RPMI8226 (cell line): ENCODE measurements around the gene ARHGAP15.

Experiments used
- DNase-seq: peaks from one replicate; pipeline ENCODE4 v3.0.0-alpha.2; 2015

Gene ARHGAP15

DNA sequence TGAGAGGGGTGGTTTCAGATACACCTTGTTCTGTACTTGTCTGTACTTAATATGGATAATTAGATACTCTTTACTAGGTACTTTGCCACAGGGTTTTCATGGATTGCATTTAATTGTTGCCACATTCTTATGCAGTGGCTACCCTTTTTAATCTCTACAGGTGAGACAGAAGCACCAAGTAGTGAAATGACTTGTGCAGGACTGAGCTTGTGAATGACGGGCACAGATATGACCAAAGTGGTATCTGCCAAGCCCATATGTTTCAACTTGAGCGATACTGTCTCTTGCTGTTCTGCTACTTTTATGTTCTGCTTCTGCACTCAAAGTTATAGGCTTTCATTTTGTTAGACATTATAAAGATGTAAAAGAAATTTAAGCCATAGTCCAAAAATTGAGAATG is 288.2 kb downstream of the ARHGAP15 start:
- DNase-seq: no peak

DNA sequence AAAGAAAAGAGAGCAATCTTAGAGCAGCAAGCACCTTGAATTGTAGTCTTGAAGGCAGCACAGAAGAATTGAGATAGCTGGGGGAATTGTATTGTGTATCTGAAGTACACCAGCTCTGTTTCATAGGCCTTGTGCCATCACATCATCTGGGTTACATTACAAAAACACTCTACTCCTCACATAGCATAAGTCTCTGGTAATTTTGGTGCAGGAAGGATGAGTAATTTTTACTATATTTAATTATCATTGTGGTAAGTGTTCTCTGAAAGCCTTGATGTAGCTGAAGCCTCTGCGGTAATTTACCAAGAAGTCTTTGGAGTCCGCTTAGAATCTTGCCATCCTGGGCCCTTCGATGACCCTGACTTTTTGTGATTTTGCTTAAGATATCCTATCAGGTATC is 291.1 kb downstream of the ARHGAP15 start:
- DNase-seq: no peak

DNA sequence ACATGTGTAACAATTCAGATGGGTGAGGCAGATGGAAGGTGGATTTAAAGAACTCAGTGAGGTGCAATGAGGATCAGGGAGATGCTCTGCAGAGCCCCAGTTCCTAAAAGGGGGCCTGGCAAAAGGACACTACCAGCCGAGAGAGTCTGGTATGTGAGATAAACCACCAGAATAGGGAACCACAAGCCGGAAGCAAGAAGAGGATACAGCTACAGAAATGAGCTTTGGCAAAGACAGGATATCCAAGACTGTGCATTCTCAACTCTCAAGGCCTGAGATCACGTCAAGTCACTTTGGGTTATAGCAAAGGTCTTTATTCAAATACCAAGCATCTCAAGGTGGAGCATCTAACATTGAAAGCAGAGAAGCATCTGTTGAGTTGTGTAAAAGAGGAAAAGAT is 293.5 kb downstream of the ARHGAP15 start:
- DNase-seq: no peak

DNA sequence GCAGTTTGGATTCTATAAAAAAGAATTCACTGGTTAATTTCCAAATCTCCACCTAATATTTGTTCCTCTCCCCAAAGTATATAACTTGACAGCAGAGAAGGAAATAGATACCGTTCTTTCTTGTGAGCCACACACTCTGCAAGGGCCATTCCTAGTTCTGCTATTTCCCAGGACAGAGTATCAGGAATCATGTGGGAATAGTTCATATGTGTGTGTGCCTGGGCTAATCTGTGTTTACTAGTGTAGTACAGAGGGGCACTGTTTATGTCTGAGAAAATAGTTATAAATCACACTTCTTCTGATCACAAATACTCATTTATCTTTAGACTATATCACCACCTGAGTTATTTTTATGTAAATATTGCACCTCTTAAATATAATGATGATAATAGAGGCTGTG is 296.7 kb downstream of the ARHGAP15 start:
- no peak for DNase-seq

DNA sequence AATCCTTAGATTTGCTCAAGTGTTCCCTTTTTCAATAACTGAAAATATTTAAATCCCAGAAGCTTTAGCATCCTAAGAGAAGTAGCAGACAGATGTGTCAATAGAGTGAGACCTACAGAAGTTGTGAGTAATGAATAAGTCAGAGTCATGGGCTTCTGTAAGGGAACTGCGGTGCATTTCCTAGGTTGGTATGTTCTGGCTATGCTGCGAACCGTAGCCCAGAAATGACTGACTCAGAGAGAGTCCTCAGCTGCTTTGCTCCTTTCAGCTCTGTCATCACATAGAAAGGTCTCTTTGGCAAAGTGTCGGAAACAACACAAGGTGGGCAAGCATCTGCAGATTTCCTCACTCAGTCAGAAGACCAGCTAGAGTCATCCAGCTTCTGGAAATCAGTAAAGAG is 297.1 kb downstream of the ARHGAP15 start:
- DNase-seq: no peak

DNA sequence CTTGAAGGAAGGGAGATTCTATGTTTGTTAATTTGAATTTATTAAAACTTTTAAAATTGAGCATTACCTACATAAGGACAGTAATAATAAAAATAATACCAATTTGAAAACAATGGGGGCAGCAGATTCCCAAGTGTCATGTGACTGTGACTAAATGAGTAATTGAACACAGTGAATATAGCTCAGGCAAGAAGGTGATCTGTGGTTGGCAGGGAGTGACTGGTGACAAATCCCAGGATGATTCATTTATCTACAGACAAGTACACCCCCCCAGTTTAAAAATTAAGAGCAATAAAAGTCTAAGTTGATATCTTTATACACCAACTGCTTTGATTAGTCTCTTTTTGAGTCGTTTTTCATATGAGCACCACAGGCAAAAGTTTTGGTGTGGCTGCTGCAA is 299.5 kb downstream of the ARHGAP15 start:
- no peak for DNase-seq

DNA sequence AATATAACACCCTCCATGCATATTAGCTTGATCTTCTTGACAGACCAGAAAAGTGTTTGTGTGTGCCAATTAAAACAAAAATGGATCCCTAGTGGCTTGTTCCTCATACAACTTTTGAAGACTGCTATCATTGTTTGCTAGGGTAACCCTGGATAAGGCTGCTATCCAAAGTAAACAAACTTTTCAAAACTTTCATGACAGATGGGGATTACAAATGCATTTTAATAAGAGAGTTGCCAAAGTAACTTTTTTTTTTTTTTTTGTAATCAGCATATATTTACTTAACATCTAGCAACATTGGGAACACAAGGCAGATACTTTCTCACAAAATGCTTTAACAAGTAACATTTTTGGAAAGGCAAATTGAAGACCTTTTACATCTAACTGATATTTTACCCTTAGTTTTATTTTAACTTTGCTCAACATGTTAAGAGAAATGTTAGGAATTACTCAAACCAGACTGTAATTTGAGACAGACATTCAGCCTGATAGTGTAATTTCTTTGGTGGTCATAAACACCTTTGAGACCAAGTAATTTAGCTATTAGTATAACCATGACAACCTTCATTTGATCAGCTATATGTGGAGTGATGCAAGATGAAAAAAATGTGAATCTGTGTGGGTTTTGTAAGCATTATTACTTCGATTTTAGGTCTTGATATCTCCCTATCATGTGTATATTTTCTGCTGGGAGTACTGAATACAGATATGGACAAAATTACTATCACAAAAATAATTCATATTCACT is 300.9 kb downstream of the ARHGAP15 start:
- no peak for DNase-seq

DNA sequence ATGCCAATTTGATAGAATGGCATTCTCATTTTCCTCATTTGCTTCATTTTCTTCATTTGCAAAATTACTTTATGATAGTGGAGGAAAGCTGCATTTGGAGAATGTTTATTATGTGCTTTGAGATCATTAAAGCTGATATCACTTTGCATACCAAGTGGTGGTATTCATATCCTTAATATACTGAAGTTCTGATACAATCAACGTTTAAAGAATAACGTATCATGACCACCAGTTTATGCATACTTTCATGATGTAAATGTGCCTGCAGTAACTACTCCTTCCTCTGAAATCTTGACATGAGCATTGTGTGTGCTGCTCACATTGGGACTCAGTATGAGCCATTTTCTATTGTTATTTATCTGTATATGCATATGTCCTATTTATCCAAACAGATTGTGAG is 302.1 kb downstream of the ARHGAP15 start:
- DNase-seq: no peak

DNA sequence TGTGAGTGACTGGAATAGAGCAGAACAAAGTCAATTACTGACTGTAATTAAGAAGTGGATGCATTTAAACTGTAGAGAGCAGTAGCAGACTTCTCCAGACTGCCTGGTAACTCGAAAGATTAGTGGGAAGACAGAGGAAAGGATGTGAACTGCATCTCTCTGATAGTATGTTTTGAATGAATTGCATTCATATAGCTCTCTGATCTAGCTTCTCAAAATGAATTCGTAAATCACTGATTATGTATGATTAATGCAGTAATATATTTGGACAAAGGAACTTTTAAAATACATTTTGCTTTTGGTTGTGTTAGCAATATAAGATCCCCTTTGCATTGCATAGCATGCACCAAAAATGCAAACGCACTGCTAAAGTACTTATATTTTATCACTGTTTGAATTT is 304.0 kb downstream of the ARHGAP15 start:
- no peak for DNase-seq

DNA sequence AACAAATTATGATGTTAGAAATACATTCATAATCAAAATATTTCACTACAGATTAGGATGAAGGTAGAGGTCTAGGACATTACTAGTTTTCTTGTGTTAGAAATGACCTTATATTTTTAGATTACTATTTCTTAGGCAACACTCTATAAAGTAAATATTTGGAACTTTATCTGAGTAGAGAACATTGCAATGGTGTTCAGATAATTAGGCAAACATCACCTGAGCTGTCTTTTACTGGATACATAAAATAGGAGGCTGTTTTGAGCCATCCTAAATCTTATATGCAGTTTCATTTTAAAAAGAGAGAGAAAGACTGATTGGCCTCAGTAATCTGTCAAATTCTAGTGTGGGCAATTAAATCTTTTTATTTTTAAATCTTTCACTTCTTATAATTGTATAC is 304.6 kb downstream of the ARHGAP15 start:
- no peak for DNase-seq

DNA sequence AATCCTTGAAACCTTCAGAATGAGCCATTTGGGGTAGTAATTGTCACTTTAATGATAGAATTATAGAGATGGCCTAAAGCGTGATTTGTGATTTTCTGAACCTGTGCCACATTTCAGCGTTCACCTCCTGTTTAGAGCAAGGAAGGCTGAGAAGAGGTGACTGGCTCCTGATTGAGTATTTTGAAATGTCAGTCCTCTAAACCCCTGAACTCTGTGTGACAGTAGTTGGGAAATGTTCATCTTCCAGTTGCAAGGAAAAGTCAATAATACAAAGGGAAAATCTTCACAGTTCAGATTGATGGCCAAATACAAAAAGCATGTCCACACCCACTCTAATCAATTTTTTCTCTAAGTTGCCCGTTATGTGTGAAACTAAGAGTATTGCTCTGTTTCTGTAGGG is 305.2 kb downstream of the ARHGAP15 start:
- no peak for DNase-seq

DNA sequence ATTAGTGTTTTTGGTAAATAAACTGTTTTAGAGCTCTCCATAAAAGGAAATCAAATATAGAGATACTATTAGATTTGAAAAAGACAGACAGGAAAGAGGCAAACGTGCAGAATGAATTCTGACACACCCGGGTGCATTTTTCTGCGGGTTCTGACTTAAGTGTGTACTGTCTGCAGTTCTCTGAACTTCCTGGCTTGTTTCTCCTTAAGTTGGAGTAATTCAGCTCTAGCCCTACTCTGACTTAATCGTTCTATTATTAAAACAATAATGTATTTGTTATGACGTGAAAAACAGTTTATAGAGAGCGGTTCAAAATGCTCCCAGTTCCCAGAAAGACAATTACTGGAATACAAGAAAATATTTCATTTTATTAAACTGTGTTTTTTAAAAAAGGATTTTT is 305.9 kb downstream of the ARHGAP15 start:
- no peak for DNase-seq

DNA sequence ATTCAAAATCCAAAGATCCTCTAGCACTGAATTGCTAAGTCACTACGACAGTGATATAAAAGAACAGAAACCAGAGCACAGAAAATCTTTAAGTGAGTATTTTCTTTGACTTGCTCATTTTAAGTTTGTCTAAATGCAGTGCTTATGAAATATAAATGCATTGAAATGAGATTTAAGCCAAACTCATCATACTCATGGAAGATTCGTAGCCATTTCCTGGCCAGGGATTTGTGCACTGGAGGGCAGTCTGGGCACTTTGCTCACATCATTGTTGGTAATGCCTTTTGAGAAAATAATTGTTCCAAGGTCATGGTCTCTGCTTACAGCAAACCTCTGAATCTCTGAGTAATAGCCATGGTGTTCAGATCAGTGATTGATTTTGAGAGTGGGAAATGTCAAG is 307.7 kb downstream of the ARHGAP15 start:
- no peak for DNase-seq

DNA sequence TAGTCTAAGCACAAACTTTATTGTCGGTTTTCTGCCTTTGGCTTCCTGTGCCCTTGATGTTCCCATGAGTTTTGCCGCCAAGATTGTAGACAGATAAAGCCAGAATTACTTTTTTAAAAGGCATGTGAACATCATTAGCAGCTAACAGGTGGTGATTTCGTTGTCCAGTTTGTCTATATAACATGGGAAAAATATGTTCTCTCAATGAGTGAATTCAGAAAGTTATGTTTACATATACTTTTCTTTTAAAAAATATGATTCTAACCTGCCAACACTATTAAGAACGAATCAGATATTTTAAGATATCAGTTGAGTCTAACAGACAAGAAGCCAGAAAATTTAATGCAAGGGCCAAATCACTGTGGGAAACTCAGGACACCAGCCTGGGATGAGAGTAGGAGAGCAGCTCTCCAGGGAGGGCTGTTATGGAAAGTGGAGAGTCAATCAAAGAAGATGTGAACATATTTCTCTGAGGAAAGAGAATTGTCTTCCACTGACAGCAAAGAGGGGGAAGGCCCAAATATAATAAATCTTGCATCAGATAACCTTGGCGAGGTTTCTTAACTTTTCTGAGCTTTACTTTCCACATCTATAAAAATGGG is 311.3 kb downstream of the ARHGAP15 start:
- no peak for DNase-seq

DNA sequence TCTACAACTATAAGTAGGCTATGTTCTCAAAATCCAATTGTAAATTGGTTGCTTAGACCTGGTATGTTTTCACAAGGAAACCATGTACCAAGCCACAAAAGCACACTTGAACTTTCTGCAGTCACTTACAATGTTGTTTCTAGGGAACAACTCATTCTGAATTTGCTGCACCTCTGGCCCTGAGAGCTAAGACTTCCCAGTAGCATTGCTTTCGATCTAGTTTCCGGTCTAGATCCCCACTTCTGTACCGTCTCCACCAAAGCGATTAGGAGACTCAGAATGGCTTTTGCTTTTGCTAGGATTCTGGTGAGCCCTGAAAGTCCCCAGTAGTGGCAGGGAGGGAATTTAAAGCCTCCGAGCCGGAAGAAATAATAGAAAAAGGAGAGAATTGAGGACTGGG is 313.0 kb downstream of the ARHGAP15 start:
- DNase-seq: no peak

DNA sequence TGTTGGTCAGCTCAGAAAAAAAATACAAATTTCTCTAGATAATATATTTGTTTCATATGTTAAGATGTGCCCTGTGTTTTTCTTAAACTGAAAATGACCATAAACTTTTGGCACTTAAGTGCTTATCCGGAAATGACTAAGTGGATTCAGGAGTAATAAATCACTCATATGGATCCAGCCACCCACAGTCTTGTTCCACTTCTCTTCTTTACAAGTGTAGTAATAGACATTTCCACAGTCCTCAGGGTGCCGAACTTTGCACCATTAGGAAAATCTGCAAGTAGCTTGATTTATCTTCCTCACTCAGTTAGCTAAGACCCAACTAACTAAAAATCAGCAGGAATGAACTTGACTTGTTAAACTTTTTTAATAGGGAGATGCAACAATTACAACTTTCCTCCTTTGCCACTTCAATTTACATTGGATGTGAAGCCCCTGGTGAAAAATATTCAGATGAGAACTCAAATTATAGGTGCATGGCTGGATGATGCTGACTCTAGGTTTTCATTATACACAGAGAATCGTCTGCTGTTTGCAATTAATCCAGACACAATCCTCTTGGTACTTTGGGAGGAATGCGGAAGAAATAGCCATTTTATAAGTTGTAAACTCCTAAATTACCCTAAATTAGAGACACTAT is 322.5 kb downstream of the ARHGAP15 start:
- DNase-seq: no peak

DNA sequence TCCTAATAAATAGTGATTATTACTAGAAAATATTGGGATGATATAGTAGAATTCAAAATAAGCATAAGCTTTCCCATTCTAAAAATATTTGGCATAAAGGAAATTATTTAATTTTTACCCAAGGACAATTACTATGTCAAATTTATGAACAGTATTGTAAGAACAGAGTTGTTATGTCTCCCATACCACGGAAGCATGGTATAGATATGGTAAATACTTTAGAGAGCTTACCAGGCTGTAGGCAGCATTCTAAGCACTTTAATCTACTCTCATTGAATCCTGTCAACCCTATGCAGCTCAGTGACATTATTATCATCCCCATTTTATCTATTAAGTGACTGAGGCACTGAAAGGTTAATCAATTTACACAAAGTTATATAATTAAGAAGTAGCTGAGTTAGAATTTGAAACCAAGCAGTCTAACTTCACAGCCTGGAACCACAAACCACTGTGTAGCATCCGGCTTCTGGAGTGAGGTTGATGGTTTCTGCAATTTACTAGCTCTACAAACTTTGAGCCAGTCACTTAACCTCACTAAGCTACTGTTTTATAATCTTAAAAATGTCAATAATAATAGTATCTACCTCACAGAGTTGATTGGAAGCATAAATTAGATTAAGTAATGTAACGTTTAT is 323.7 kb downstream of the ARHGAP15 start:
- DNase-seq: no peak

DNA sequence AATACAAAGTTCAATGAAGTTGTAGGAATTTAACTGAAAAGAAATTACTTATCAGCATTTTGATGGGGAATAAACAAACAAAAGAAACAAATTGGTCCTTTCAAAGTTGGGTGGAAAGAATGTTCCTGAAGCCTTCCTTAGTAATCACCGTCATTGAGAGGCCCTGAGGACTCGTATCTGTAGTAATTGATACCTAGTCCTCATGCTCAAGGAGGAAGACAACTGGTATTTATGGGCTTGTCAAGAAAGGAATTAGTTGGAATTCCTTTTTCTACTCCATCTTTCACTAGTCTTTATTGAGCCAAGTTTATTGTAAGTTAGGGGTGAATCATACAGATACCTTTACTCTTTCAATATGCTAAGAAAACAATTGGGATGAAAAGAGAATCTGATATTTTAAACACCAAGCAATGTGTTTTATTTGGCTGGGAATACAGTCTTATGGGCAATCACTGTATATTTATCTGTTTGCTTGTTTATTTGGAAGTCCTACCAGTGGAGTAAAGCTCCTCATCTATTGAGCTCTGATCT is 324.8 kb downstream of the ARHGAP15 start:
- no peak for DNase-seq

DNA sequence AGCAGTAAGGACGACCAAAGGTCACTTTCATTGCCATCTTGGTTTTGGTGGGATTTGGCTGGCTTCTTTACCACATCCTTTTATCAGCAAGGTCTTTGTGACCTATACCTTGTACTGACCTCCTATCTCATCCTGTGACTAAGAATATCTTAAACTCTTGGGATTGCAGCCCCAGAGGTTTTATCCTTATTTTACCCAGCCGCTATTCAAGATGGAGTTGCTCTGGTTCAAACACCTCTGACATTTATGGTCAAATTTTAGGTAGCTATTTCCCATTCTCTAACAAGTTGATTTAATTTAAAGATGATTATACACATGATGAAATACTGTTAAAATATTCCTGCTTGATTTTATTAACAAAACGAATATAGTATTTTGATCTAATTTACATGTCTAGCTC is 326.1 kb downstream of the ARHGAP15 start:
- DNase-seq: no peak

DNA sequence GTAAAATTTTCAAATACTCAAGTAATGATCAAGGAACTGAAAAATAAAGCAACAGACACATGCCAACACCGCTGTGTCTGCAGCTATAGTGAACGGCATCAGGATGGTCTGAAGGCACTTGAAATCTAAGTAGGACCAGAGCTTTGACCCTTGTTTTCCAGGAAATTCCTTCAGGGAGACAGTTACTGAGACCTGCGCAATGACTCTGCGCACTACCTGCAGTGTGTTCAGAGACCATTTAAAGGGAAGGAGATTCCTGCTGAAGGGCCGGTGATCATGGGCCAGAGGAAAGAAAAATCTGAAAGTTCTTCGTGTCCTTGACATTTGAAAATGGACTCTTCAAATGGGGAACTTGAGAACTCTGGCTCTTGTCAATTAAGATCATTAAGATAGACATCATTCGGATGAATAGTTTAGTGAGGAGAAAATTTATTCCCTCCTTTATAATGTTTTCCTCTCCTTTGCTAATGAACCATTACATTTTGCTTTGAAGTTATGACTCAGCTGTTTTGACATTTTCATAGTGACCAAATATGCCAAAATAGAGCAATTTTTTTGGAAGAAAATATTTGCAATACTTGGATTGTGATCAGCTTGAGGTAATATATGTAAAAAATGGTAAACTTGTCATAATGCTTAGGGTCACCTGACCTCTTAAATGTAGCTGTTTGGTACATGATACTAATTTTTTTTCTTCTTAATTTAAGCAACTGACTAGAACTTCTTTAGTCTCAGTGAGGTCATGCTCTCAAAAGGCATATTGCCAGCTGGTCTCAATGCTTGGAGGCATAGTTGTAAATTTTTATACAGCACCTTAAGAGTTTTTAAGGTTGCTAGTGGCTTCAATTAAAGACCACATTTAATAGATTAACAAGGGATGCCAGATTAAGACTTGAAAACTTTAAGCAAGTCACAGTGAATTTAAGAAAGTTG is 329.3 kb downstream of the ARHGAP15 start:
- DNase-seq: no peak

DNA sequence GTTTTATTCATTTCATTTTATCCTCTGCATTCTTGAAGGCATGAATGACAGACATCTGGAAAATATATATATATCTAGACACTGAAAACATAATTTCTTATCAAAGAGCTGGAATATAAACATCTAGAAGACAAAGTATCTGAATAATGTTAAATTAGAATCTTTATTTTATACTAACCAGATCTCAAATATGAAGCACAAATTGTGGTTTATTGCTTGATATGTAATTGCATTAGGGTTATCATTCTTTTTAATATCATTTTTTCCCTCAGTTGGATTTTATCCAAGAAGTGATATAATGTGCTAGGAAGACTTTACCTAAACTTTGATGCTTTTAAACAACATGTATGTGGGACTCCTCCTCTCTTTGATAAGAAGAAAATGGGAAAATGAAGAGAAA is 331.2 kb downstream of the ARHGAP15 start:
- DNase-seq: no peak

DNA sequence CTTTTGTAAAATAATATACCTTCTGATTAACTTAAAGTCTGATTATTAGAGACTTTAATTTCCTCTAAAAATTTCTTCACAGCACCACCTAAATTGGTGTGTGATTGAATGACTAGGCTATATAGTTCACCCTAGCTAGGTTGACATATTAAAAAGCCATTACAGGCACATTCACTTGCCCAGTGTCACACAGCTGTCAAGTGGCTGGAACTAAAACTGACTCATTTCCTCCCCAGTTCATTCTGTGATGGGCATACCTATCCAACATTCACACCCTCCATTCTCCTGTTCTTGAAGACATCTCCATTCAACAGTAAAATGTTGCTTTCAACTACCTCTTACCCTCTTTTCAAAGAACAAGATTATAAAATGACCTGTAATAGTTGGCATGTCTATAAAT is 334.5 kb downstream of the ARHGAP15 start:
- DNase-seq: no peak

DNA sequence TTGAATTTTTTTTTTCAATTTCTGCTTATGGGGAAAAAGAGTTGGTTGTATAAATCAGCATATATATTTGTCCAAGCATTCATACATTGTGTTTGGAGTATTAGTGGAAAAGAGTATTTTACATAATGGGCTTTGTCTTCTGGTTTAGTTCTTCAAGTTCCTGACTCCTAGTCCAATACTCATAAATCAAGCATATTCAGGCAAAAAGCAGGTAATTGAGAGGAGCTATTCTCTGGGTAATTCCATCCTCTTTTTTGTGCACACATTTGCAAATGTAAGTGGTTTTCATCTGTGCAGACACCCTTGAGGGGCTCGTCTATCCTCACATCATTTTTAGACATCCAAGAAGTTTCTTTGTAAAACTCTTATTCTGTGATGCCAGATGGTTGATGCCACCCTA is 337.2 kb downstream of the ARHGAP15 start:
- no peak for DNase-seq
